ENCODE measurements around the gene SOX4.

DNA sequence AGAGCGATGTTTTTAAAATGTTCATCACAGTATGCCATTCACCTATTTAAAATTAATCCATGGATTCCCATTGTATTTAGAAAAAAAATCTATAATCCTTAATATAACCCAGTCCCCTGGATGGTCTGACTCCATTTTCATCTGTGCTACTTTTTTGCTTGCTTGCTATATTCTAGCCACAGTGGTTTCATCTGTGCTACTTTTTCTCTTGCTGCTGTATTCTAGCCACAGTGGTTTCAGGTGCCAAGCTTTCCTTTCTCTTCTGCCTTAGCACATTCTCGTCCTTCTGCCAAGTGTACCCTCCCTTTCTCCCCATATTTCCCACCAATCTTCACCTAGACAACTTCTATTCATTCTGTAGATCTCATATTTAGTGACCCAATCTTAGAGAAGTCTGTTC is 33.3 kb upstream of the SOX4 start:
- TF ChIP-seq EP300 (IDR thresholded peaks at IDR 0.05) (no peak), CTCF (IDR thresholded peaks at IDR 0.05) (no peak)
